GM18867 (cell line): Measurements from ENCODE around the gene HOXA9.

Experiments
- ATAC-seq: cut with Tn5 transposase; IDR thresholded peaks from one replicate; pipeline ENCODE4 v1.9.1; 2021; ENCODE audit warnings: mild to moderate bottlenecking, moderate library complexity; ENCODE audit not compliant: unreplicated experiment

HOXA9 gene

GRCh38 chr7:27145165-27145913 is 20.0 kb downstream of the HOXA9 start:
- ATAC-seq = no peak

- ATAC-seq = no peak
Observed at GRCh38 chr7:27144781-27145164, 20.6 kb downstream of the HOXA9 start.

- no peak for ATAC-seq
Observed at GRCh38 chr7:27143950-27144780, 21.2 kb downstream of the HOXA9 start.

- ATAC-seq = no peak
Observed at GRCh38 chr7:27143023-27143949, 22.1 kb downstream of the HOXA9 start, which contains the start of gene HOXA5. HOXA5 (minus strand) TSS chr7:27143681; CDS start chr7:27143607, 74 bp downstream.

GRCh38 chr7:27142580-27143022 is 22.7 kb downstream of the HOXA9 start:
- ATAC-seq = no peak

- no peak for ATAC-seq
Observed at GRCh38 chr7:27141923-27142579, 23.3 kb downstream of the HOXA9 start.

GRCh38 chr7:27141137-27141922 is 24.0 kb downstream of the HOXA9 start:
- ATAC-seq = no peak

- no peak for ATAC-seq
Observed at GRCh38 chr7:27140126-27140857, 25.0 kb downstream of the HOXA9 start.

- ATAC-seq = no peak
Observed at GRCh38 chr7:27139334-27140125, 25.8 kb downstream of the HOXA9 start.

- ATAC-seq = no peak
Observed at GRCh38 chr7:27138985-27139333, 26.4 kb downstream of the HOXA9 start.

GRCh38 chr7:27138472-27138871 is 26.9 kb downstream of the HOXA9 start:
- ATAC-seq = no peak

- no peak for ATAC-seq
Observed at GRCh38 chr7:27137640-27138315, 27.6 kb downstream of the HOXA9 start.

- no peak for ATAC-seq
Observed at GRCh38 chr7:27134392-27134791, 30.9 kb downstream of the HOXA9 start.

- ATAC-seq = no peak
Observed at GRCh38 chr7:27133409-27134231, 31.7 kb downstream of the HOXA9 start.

GRCh38 chr7:27132978-27133377 is 32.4 kb downstream of the HOXA9 start:
- no peak for ATAC-seq

GRCh38 chr7:27132214-27132613 is 33.1 kb downstream of the HOXA9 start:
- ATAC-seq = no peak

GRCh38 chr7:27131390-27131819 is 33.9 kb downstream of the HOXA9 start:
- ATAC-seq = no peak
